ENCODE data around the gene BMF.

Gene BMF

GRCh38 chr15:40082195-40082883 is 26.3 kb downstream of the BMF start:
- Histone ChIP-seq H3K79me2 (ENCODE audit: control insufficient read depth, insufficient read depth, low read length) (no peaks in the 10 kb centered on the region), H3K18ac (ENCODE audit: low read length) (no peak overlapping the region), H2BK5ac (ENCODE audit: low read length) (no peak overlapping the region), H3K27me3 (ENCODE audit: insufficient read depth, low read length, poor library complexity) (no peaks in the 10 kb centered on the region), H2AK5ac (ENCODE audit: low read length) (peak overlapping the region; percentile 93), H3K4ac (ENCODE audit: low read depth, low read length) (no peak overlapping the region), H3K27ac (ENCODE audit: low read depth, low read length) (no peak overlapping the region), H4K8ac (ENCODE audit: low read depth, low read length) (no peak overlapping the region), H3K36me3 (ENCODE audit: control insufficient read depth, insufficient read depth, low read length) (no peaks in the 10 kb centered on the region), H2BK120ac (ENCODE audit: low read depth, low read length) (no peak overlapping the region), H4K5ac (ENCODE audit: low read length) (peak overlapping the region; percentile 47), H3K4me3 (ENCODE audit: low read length) (no peak overlapping the region), H2BK15ac (replicated peaks; ENCODE audit: low read depth) (no peak overlapping the region), H3K9ac (ENCODE audit: low read length) (peak overlapping the region; percentile 53), H3K56ac (ENCODE audit: low read length) (peak overlapping the region; percentile 81), H3K4me2 (ENCODE audit: low read length) (no peak overlapping the region), H3K23ac (ENCODE audit: low read length) (peak overlapping the region; percentile 81), H3K4me1 (ENCODE audit: control insufficient read depth, low read depth, low read length) (peaks cover 21% of the 10 kb centered on the region), H3K79me1 (ENCODE audit: low read length) (no peaks in the 10 kb centered on the region)
- DNase-seq: no peak
- no CpG with 5 or more reads among the region's 12 CpGs for WGBS (ENCODE audit: extremely low coverage, insufficient coverage, low lambda C conversion rate)

GRCh38 chr15:40081691-40082194 is 26.9 kb downstream of the BMF start:
- Histone ChIP-seq H2AK5ac (ENCODE audit: low read length) (no peak overlapping the region), H4K5ac (ENCODE audit: low read length) (peak overlapping the region; percentile 47), H3K79me2 (ENCODE audit: control insufficient read depth, insufficient read depth, low read length) (no peaks in the 10 kb centered on the region), H2BK120ac (ENCODE audit: low read depth, low read length) (no peak overlapping the region), H3K23ac (ENCODE audit: low read length) (no peak overlapping the region), H3K36me3 (ENCODE audit: control insufficient read depth, insufficient read depth, low read length) (no peaks in the 10 kb centered on the region), H2BK5ac (ENCODE audit: low read length) (no peak overlapping the region), H3K27me3 (ENCODE audit: insufficient read depth, low read length, poor library complexity) (no peaks in the 10 kb centered on the region), H3K79me1 (ENCODE audit: low read length) (no peaks in the 10 kb centered on the region), H3K4me3 (ENCODE audit: low read length) (no peak overlapping the region), H3K9ac (ENCODE audit: low read length) (peak overlapping the region; percentile 53), H3K4ac (ENCODE audit: low read depth, low read length) (peak overlapping the region; percentile 49), H3K4me2 (ENCODE audit: low read length) (peak overlapping the region; percentile 3), H3K4me1 (ENCODE audit: control insufficient read depth, low read depth, low read length) (peaks cover 16% of the 10 kb centered on the region), H4K8ac (ENCODE audit: low read depth, low read length) (no peak overlapping the region), H3K18ac (ENCODE audit: low read length) (peak overlapping the region; percentile 12), H2BK15ac (replicated peaks; ENCODE audit: low read depth) (peak overlapping the region; percentile 76), H3K27ac (ENCODE audit: low read depth, low read length) (no peak overlapping the region), H3K56ac (ENCODE audit: low read length) (peak overlapping the region; percentile 81)
- no CpG with 5 or more reads among the region's 12 CpGs for WGBS (ENCODE audit: extremely low coverage, insufficient coverage, low lambda C conversion rate)
- peak; percentile 87 for DNase-seq

DNA sequence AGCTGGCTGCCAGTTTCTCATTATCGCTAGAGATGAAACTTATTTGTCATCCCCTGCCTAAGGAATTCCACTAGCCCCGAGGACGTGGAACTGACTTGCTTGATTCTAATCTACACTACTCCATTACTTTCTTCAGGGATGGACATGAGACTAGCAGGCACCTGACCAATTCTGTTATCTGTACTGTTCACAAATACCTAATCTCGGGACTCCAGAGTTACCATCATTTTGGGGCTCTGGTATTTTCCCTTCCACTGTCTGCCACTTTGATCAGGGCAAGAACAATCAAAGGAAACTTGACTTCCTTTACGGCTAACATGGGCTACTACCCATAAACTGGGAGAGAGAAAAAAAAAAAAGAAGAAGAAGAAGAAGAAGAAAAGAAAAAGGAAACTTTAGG is 27.8 kb downstream of the BMF start:
- Histone ChIP-seq H3K4me3 (ENCODE audit: low read length) (no peak overlapping the region), H3K4me1 (ENCODE audit: control insufficient read depth, low read depth, low read length) (peaks cover 15% of the 10 kb centered on the region), H3K4me2 (ENCODE audit: low read length) (no peak overlapping the region), H3K79me1 (ENCODE audit: low read length) (no peaks in the 10 kb centered on the region), H3K23ac (ENCODE audit: low read length) (no peak overlapping the region), H4K5ac (ENCODE audit: low read length) (no peak overlapping the region), H3K36me3 (ENCODE audit: control insufficient read depth, insufficient read depth, low read length) (no peaks in the 10 kb centered on the region), H2AK5ac (ENCODE audit: low read length) (no peak overlapping the region), H3K27ac (ENCODE audit: low read depth, low read length) (no peak overlapping the region), H3K9ac (ENCODE audit: low read length) (no peak overlapping the region), H2BK15ac (replicated peaks; ENCODE audit: low read depth) (no peak overlapping the region), H3K4ac (ENCODE audit: low read depth, low read length) (no peak overlapping the region), H2BK120ac (ENCODE audit: low read depth, low read length) (no peak overlapping the region), H3K18ac (ENCODE audit: low read length) (no peak overlapping the region), H2BK5ac (ENCODE audit: low read length) (no peak overlapping the region), H3K56ac (ENCODE audit: low read length) (no peak overlapping the region), H3K27me3 (ENCODE audit: insufficient read depth, low read length, poor library complexity) (no peaks in the 10 kb centered on the region), H4K8ac (ENCODE audit: low read depth, low read length) (no peak overlapping the region), H3K79me2 (ENCODE audit: control insufficient read depth, insufficient read depth, low read length) (no peaks in the 10 kb centered on the region)
- no CpG with 5 or more reads among the region's 5 CpGs for WGBS (ENCODE audit: extremely low coverage, insufficient coverage, low lambda C conversion rate)
- DNase-seq: no peak

DNA sequence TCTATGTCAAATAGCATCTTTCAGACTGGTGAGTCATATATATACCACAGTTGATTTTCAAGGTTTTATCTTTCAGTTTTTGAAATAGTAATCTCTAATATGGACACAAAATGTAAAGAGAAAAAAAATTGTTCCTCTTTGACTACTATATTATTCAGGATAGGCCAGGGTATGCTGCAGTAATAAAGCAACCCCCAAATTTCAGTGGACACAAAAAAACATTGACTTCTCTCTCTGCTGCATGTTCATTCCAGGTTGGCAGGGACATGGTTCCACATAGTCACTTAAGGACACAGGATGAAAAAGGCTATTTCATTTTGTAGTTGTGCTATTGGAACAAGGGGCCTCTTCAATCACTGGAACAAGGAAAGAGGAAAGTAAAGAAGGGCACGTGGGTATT is 28.6 kb downstream of the BMF start:
- no CpG with 5 or more reads among the region's 1 CpG for WGBS (ENCODE audit: extremely low coverage, insufficient coverage, low lambda C conversion rate)

GRCh38 chr15:40079456-40079855 is 29.2 kb downstream of the BMF start:
- H3K23ac ChIP-seq (ENCODE audit: low read length): no peak overlapping the region
- H4K5ac ChIP-seq (ENCODE audit: low read length): no peak overlapping the region
- no peaks in the 10 kb centered on the region for H3K27me3 ChIP-seq (ENCODE audit: insufficient read depth, low read length, poor library complexity)
- no peak overlapping the region for H3K27ac ChIP-seq (ENCODE audit: low read depth, low read length)
- no peaks in the 10 kb centered on the region for H3K79me1 ChIP-seq (ENCODE audit: low read length)
- no peak overlapping the region for H2AK5ac ChIP-seq (ENCODE audit: low read length)
- no peak overlapping the region for H3K56ac ChIP-seq (ENCODE audit: low read length)
- no peak overlapping the region for H2BK5ac ChIP-seq (ENCODE audit: low read length)
- H3K79me2 ChIP-seq (ENCODE audit: control insufficient read depth, insufficient read depth, low read length): no peaks in the 10 kb centered on the region
- H3K4me2 ChIP-seq (ENCODE audit: low read length): no peak overlapping the region
- no peak overlapping the region for H4K8ac ChIP-seq (ENCODE audit: low read depth, low read length)
- no peak overlapping the region for H2BK15ac ChIP-seq (replicated peaks; ENCODE audit: low read depth)
- DNase-seq: no peak
- H3K36me3 ChIP-seq (ENCODE audit: control insufficient read depth, insufficient read depth, low read length): no peaks in the 10 kb centered on the region
- H2BK120ac ChIP-seq (ENCODE audit: low read depth, low read length): no peak overlapping the region
- no peak overlapping the region for H3K18ac ChIP-seq (ENCODE audit: low read length)
- no peak overlapping the region for H3K9ac ChIP-seq (ENCODE audit: low read length)
- H3K4me3 ChIP-seq (ENCODE audit: low read length): no peak overlapping the region
- no CpG with 5 or more reads among the region's 6 CpGs for WGBS (ENCODE audit: extremely low coverage, insufficient coverage, low lambda C conversion rate)
- no peak overlapping the region for H3K4ac ChIP-seq (ENCODE audit: low read depth, low read length)
- H3K4me1 ChIP-seq (ENCODE audit: control insufficient read depth, low read depth, low read length): peaks cover 18% of the 10 kb centered on the region

More for the DNA sequence above, 28.6 kb downstream of the BMF start:
- no peaks in the 10 kb centered on the region for H3K27me3 ChIP-seq (ENCODE audit: insufficient read depth, low read length, poor library complexity)
- H3K79me2 ChIP-seq (ENCODE audit: control insufficient read depth, insufficient read depth, low read length): no peaks in the 10 kb centered on the region
- H3K27ac ChIP-seq (ENCODE audit: low read depth, low read length): no peak overlapping the region
- H2AK5ac ChIP-seq (ENCODE audit: low read length): no peak overlapping the region
- no peak overlapping the region for H2BK120ac ChIP-seq (ENCODE audit: low read depth, low read length)
- peaks cover 18% of the 10 kb centered on the region for H3K4me1 ChIP-seq (ENCODE audit: control insufficient read depth, low read depth, low read length)
- no peak overlapping the region for H2BK5ac ChIP-seq (ENCODE audit: low read length)
- H4K8ac ChIP-seq (ENCODE audit: low read depth, low read length): no peak overlapping the region
- H3K4me2 ChIP-seq (ENCODE audit: low read length): no peak overlapping the region
- no peak overlapping the region for H3K4me3 ChIP-seq (ENCODE audit: low read length)
- DNase-seq: no peak
- no peak overlapping the region for H3K4ac ChIP-seq (ENCODE audit: low read depth, low read length)
- no peak overlapping the region for H3K23ac ChIP-seq (ENCODE audit: low read length)
- no peak overlapping the region for H3K9ac ChIP-seq (ENCODE audit: low read length)
- H3K79me1 ChIP-seq (ENCODE audit: low read length): no peaks in the 10 kb centered on the region
- H3K36me3 ChIP-seq (ENCODE audit: control insufficient read depth, insufficient read depth, low read length): no peaks in the 10 kb centered on the region
- H4K5ac ChIP-seq (ENCODE audit: low read length): no peak overlapping the region
- H3K18ac ChIP-seq (ENCODE audit: low read length): no peak overlapping the region
- H2BK15ac ChIP-seq (replicated peaks; ENCODE audit: low read depth): no peak overlapping the region
- no peak overlapping the region for H3K56ac ChIP-seq (ENCODE audit: low read length)
